Stimulated activated CD4-positive, alpha-beta T cell treated with anti-CD3 and anti-CD28 coated beads, TNF-alpha, amount 100 ng/mL, for 4 hours (primary cell): ENCODE results near the gene ABCC5.
"Not testable (repeated sequence)": the region's sequence is repeated elsewhere in the genome, so short reads cannot be mapped to it uniquely, and the experiment has no call there.

Source experiments
- DNase-seq, 3 experiments: peaks; one replicate each; pipeline ENCODE4 v3.0.0-alpha.2; 2020; ENCODE audit warnings: low read depth in 3 of 3

ABCC5 gene

GRCh38 chr3:183892610-183893214, 125.0 kb downstream of the ABCC5 start:
- DNase-seq: no peak

- DNase-seq: no peak
Observed at GRCh38 chr3:183885766-183886165, 131.9 kb downstream of the ABCC5 start.

GRCh38 chr3:183884427-183885296, 133.0 kb downstream of the ABCC5 start, which contains the start of gene PARL:
Gene PARL (minus strand): TSS chr3:183884880. CDS start chr3:183884846, 34 bp downstream.
- DNase-seq: peak; percentile 90 to 97 (median 93)

GRCh38 chr3:183884097-183884426, 133.6 kb downstream of the ABCC5 start:
- DNase-seq: no peak

- no peak for DNase-seq
Observed at GRCh38 chr3:183883291-183884096, 134.2 kb downstream of the ABCC5 start.

- no peak for DNase-seq
Observed at GRCh38 chr3:183880121-183880520, 137.6 kb downstream of the ABCC5 start.

GRCh38 chr3:183879243-183879642, 138.4 kb downstream of the ABCC5 start:
- DNase-seq: no peak

- no peak for DNase-seq
Observed at GRCh38 chr3:183878071-183878470, 139.6 kb downstream of the ABCC5 start.

- DNase-seq: not testable (repeated sequence)
Observed at GRCh38 chr3:183877227-183877626, 140.5 kb downstream of the ABCC5 start.

GRCh38 chr3:183875411-183875810, 142.3 kb downstream of the ABCC5 start:
- DNase-seq: no peak

- no peak for DNase-seq
Observed at GRCh38 chr3:183873914-183874313, 143.8 kb downstream of the ABCC5 start.

GRCh38 chr3:183871541-183871940, 146.1 kb downstream of the ABCC5 start:
- DNase-seq: no peak

GRCh38 chr3:183870563-183870962, 147.1 kb downstream of the ABCC5 start:
- DNase-seq: no peak
